GM19467 (cell line): ENCODE measurements around the gene BHLHE41.

Experiments used
- ATAC-seq: cut with Tn5 transposase; IDR thresholded peaks from one replicate; pipeline ENCODE4 v1.9.1; 2021; ENCODE audit warnings: mild to moderate bottlenecking, moderate library complexity; ENCODE audit not compliant: unreplicated experiment

Gene BHLHE41

DNA sequence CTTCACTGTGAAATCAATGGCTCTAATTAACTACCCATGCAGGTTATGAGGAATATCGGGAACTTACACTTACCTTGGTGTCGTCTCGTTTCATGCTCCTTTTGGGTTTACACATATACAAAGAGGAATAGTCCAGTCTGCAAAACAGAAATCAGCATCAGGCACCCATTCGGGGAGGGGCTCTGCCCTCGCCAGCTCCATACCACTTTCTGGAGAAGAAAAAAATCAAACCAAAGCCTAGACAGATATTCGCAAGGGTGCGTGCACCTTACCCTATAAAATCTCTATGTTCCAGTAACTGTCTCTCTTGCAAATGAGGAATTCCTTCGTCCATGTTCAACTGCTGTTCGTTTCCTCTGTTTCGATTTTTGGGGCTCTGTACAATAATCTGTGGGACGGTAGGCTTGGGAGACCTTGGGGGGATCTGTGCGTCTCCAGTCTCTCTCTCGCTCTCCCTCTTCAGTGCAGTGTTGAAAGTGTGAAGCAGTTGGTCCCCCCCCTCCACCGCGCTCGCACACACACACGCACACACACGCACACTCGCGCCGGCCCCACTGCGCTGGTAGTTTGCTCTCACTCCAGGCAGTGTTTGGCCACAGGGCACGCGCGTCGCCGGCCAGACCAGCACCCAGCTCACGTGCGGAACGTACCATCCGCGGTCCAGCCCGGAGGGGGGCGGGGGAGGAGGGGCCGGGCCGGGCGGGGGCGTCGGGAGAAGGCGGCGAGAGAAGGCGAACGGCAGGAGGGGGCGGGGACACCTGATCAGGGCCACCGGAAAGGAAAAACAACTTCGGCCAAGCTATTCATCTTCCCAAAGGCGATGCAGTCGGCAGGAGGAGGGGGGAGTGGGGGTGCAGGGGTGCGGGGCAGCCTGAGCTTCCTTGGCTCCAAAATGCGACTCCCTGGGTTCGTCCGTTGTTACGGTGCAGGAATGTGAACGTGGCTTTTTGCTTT is at the start of gene BHLHE41:
TSS of gene BHLHE41 (minus strand) at position 592 of the 954 bp plus-strand sequence. CDS start at position 334, 258 bp downstream.
- ATAC-seq, result no peak

DNA sequence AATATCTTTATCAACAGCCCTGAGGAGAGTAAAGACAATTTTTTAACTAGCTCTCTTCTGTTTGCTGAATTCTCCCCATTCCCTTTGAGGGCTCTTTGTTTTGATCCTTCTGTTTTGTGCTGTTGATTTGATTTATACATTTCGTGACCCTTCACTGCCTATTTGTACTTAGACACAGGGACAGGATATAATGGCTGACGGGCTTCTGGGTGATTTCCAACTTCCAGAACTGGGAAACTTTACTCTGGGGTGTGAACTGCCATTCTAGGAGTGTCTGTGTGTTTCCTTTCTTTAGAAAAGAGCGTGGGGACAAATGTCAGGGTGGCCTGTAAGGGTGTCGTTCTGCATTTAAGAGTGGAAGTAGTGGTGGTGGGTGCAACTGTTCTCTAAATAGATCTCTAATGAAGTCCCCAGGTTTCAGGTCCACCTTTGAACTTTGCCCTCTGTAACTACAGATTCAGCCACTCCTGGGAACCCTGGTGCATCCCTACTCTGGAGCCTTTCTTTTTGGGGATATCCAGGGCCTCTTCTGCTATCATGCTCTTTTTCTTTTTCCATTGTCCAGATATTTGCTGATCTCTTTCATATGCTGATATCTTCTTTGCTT is 48.2 kb upstream of the BHLHE41 start:
- ATAC-seq, result no peak

DNA sequence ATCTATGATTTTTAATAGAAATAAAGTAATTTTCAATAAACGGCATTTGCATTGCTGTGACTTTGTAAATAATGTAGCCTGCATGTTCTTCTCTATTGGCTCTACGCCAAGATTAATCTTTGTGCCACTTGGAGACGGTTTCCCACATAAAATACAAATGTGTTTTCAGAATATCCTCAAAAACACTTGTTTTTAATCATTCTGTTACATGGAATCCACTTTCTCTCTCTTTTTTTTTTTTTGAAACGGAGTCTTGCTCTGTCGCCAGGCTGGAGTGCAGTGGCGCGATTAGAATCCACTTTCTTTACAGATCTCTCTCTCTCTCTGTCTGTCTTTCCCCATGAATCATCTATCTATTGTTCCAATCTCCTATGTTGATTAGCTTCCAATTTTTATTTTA is 47.7 kb upstream of the BHLHE41 start:
- ATAC-seq, result no peak

DNA sequence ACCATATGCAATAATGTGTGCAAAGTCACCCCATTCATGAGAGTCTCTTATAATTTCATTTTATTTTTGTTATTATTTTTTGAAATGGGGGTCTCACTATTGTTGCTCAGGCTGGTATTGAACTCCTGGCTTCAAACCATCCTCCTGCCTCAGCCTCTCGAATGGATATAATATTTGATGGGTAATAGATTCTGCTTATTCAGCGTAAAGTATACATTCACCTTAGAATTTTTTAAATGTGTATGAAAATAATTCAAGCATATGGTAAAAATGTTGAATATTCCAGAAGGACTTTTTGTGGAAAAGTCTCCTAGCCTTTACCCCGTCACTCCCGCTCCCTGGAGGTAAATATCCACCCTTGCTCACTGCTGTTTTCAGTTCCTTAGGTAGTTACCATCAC is 47.2 kb upstream of the BHLHE41 start:
- ATAC-seq, result no peak

DNA sequence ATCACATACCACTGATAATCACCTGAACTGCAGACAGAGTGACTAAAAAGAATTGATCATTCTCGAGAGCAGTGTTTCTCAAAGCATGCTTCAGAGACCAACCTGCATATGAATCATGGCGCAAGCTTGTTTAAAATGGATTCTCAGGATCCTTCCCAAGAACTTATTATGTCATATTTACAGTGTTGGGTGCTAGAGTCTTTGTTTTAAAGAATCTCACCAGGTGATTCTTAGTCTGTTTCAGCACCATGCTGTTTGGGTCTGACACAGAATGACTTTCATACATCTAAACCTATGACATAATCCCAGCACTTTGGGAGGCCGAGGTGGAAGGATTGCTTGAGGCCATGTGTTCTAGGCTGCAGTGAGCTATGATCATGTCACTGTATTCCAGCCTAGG is 39.3 kb upstream of the BHLHE41 start:
- no peak for ATAC-seq

GRCh38 chr12:26162905-26163304 is 38.1 kb upstream of the BHLHE41 start:
- peak; percentile 75 for ATAC-seq

GRCh38 chr12:26162174-26162573 is 37.3 kb upstream of the BHLHE41 start:
- ATAC-seq, result no peak

DNA sequence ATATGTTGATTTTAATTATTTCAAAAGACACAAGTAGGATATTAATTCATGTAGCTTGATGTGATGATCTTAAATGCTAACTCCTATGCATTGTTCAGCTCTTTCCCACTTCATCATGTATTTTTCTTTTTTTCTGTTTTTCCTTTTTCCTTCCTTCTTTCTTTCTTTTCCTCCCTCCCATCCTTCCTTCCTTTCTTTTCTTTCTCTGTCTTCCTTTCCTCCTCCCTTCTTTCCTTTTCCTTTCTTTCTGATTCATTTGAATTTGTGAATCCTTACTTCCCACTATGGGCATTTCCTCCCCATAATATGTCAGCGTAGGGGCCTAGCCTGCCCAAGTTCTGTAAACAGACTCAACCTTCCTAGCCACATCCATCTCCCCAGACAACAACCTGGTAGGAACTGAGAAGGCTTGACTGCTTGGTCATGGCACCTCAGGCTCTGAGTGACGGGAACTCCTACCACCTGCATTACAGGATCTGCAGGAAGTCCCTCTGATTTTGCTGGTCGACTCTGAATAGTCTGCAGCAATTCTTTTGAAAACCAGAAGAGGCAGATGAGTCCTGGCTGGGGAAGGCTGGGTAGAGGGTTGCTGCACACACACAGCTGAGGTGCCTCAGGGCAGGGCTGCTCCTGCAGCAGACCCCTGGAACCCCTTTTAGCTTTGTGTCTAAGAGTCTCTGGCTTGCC is 33.4 kb upstream of the BHLHE41 start:
- ATAC-seq, result peak; percentile 25

- peak; percentile 32 for ATAC-seq
Measured at GRCh38 chr12:26157001-26157400, 32.2 kb upstream of the BHLHE41 start.

GRCh38 chr12:26156201-26156871 is 31.5 kb upstream of the BHLHE41 start:
- ATAC-seq, result peak; percentile 80

DNA sequence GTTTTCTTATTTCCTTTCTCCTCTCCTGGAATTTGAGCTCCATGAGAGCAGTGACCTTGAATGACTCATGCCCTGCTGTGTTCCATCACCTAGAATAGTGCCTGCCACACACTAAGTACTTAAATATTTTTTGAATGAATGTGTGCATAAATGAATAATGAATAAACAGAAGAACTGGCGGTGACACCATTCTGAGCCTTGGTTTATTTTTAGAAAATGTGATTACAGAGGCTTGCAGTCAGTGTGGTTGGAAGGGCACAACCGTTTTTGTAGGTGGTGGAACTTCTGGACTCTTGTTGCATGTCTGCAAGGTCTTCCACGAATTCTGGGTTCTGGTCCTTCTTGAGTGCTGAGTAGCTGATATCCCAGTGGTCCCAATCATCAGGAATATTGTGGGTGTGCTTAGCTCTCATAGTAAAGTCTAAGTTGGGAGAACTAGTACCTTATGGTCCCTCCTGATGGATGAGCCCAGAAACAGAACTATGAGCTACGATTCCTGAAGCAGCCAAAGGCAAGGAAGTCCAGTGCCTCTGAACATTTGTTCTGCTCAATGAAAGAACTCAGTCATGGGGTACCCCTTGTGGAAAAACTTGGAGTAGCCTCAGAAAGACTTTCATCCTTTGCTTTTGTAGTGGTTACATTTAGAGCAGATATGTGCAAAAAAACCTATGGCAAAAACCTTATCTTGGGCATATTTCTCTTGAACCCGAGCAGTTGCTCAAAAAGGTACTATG is 28.8 kb upstream of the BHLHE41 start:
- ATAC-seq, result no peak

DNA sequence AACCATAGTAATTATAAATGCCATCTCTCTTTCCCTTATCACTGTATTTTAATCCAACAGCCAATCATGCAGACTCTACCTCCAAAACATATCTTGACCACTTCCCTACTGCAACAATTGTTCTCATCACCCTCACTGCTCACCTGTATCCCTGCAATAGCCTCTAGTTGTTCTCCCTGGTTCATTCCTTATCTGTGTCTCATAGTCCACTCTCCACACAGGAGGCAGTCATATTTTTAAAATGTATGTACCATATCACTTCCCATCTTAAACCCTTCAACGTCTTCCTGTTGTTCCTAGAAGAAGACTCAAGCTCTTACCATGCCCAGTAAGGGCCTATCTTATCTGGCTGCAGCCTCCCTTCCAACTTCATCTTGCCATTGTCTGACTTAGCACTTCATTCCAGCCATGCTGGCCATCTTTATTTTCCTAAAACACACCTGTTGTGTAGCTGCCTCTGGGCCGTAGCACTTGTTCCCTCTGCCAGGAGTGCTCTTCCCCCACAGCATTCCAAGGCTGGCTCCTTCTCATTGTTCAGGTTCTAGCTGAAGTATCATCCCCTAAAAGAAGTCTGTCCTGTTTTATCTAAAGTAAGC is 27.8 kb upstream of the BHLHE41 start:
- no peak for ATAC-seq

- ATAC-seq, result no peak
Measured at GRCh38 chr12:26150736-26151450, 26.1 kb upstream of the BHLHE41 start.

DNA sequence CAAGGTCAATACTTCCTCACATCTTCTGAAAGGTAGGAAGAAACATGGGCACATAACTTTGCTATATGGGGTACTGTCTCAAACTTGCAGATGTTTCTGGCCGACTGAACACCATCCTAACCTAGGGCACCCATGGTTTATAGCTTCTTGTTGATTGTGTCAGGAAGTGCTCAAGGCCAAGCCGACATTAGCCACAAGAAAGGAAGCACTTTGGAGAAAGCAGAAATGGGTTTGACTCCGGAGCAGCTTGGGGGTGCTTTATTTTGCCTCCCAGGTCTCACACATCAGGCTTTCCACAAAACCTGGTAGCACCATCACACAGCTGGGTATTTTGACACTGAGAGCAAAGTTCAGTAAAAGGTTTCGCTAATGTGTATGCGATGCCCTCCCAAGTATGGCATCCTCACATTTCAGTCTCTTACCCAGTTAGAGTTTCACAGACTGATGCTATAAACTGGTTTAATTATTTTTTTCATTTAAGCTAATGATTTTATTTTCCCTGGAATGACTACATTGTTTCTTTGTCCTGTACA is 25.2 kb upstream of the BHLHE41 start:
- ATAC-seq, result no peak

GRCh38 chr12:26148291-26148690 is 23.5 kb upstream of the BHLHE41 start:
- no peak for ATAC-seq

- ATAC-seq, result no peak
Measured at GRCh38 chr12:26143291-26143690, 18.5 kb upstream of the BHLHE41 start.

DNA sequence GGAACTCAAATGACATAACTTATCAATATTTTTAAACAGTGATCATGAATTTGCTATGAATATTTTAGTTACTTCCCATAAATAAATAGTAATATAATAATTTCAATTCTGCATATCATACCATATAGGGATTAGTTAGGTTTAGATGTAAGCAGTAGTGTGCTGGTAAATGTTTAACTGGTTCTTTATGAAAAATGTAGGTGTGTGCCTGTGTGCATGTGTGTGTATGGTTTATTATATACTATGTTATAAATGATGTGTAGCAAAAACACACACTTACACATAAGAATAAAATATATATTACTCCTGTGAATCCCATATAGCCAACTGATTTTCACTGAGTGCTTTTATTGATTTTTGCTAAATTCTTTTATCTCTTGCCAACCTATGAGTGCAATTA is 14.0 kb upstream of the BHLHE41 start:
- no peak for ATAC-seq

DNA sequence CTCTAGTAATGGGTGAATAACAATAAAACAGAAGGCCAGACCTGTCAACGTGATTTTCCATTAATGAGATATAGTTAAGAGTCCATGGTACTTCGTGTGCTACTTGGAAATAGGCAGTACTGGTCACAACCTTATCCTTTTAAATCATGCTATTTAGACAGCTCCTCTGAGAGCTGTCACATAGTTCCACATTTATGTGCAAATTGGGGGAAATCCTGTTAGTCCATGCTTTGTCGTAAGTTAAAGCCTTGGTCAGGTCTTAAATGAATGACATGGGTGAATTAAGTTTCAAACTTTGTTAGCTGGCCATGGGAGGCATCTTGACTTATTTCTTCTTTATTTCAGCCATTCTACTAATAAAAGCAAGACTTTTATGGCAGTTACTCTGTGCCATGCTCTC is 11.9 kb upstream of the BHLHE41 start:
- ATAC-seq, result no peak

GRCh38 chr12:26135571-26135970 is 10.7 kb upstream of the BHLHE41 start:
- ATAC-seq, result no peak
